GM12878 (cell line): ENCODE measurements around the gene H1-8. TPM values are rescaled to one million over a fixed set of nuclear protein-coding genes. Genes with fewer than 3 reads are reported as not detected.

Source experiments
- ATAC-seq: fragments of 200-7000 bp; cut with Tn5 transposase; 3 replicates; pipeline ENCODE4 v1.9.1; 2020; ENCODE audit warnings: mild to moderate bottlenecking, moderate library complexity
- BruUV-seq: library from RNA; stranded (reverse); fragments of 400-500 nt; replicated peaks from 2 replicates; lab custom pipeline; 2021; lab: Mats Ljungman, UMichigan
- CTCF ChIA-PET: fragments of 300-600 bp; sonication (Branson Sonifier 250); formaldehyde crosslinking; extraction: SDS; loops from one replicate; lab custom pipeline; 2021; ENCODE audit warnings: inconsistent platforms; lab: Yijun Ruan, JAX
- POLR2A ChIA-PET: fragments of 350-600 bp; formaldehyde crosslinking; extraction: SDS; loops from one replicate; lab custom pipeline; 2021; ENCODE audit warnings: inconsistent platforms; lab: Charles Lee
- RAD21 ChIA-PET: fragments of 300-600 bp; sonication (Branson Sonifier 250); formaldehyde crosslinking; loops from one replicate; lab custom pipeline; 2023; ENCODE audit warnings: antibody characterized with exemption; ENCODE audit not compliant: unreplicated experiment; lab: Charles Lee
- SMC1A ChIA-PET: fragments of 300-600 bp; sonication (Branson Sonifier 250); formaldehyde crosslinking; loops from one replicate; lab custom pipeline; 2023; ENCODE audit not compliant: unreplicated experiment, uncharacterized antibody; lab: Charles Lee
- DNase-seq: peaks from one replicate; pipeline ENCODE4 v3.0.0-alpha.2; 2011; ENCODE audit warnings: low read depth, low spot score
- FAIRE-seq: peaks from 3 replicates; lab custom pipeline; 2011; peaks lifted over from hg19 to GRCh38; lab: Jason Lieb, UNC
- H2AFZ ChIP-seq: 2 replicates; pipeline ENCODE4 v1.6.0; 2011; ENCODE audit warnings: low read depth, low read length, control low read depth; ENCODE audit not compliant: control insufficient read depth
- H3K27ac ChIP-seq: 2 replicates; pipeline ENCODE4 v1.5.1; 2011; ENCODE audit warnings: control low read depth; ENCODE audit not compliant: control insufficient read depth, insufficient read depth
- H3K27me3 ChIP-seq, 2 experiments: replicated peaks in 1 of 2; 2 replicates each; pipeline versions ENCODE4 v1.6.0 to v1.6.1; 2011; ENCODE audit warnings: low read length in 1 of 2; ENCODE audit not compliant: control insufficient read depth in 2 of 2, insufficient read depth in 2 of 2
- H3K36me3 ChIP-seq, 2 experiments: 2 replicates each; pipeline ENCODE4 v1.5.1; 2011; ENCODE audit warnings: low read length in 1 of 2; ENCODE audit not compliant: control insufficient read depth in 2 of 2, insufficient read depth in 2 of 2
- H3K4me1 ChIP-seq: 2 replicates; pipeline ENCODE4 v1.6.1; 2011; ENCODE audit warnings: mild to moderate bottlenecking, low read length, moderate library complexity, mixed read lengths; ENCODE audit not compliant: control insufficient read depth, insufficient read depth
- H3K4me2 ChIP-seq: 2 replicates; pipeline ENCODE4 v1.6.0; 2011; ENCODE audit warnings: control low read depth; ENCODE audit not compliant: control insufficient read depth, insufficient read depth
- H3K4me3 ChIP-seq: fragments of 200-600 bp; sonication (generic); 2 replicates; pipeline ENCODE4 v1.5.1; 2016
- H3K79me2 ChIP-seq: 2 replicates; pipeline ENCODE4 v1.6.0; 2011; ENCODE audit warnings: low read length; ENCODE audit not compliant: control insufficient read depth, insufficient read depth
- H3K9ac ChIP-seq: 2 replicates; pipeline ENCODE4 v1.8.0; 2011; ENCODE audit warnings: low read length, control low read depth, mixed read lengths; ENCODE audit not compliant: control insufficient read depth, insufficient read depth
- H3K9me3 ChIP-seq: replicated peaks from 3 replicates; pipeline ENCODE4 v1.5.1; 2011; ENCODE audit warnings: mild to moderate bottlenecking, low read length; ENCODE audit not compliant: control insufficient read depth, insufficient read depth
- H4K20me1 ChIP-seq: 2 replicates; pipeline ENCODE4 v1.6.0; 2011; ENCODE audit not compliant: control insufficient read depth, insufficient read depth
- EP300 ChIP-seq, 2 experiments: fragments of 150-350 bp in 1 of 2; IDR thresholded peaks; 2 replicates each; pipeline ENCODE4 v1.6.1; 2011 to 2012; ENCODE audit warnings: low read depth in 2 of 2, low read length in 2 of 2, borderline replicate concordance in 1 of 2, improper control_type of control experiment in 1 of 2, inconsistent platforms in 1 of 2; ENCODE audit not compliant: control insufficient read depth in 1 of 2
- NR2F1 ChIP-seq: fragments of 450-650 bp; conservative IDR thresholded peaks from 2 replicates; pipeline ENCODE4 v1.6.1; 2017; ENCODE audit warnings: mild to moderate bottlenecking
- RB1 ChIP-seq: fragments of 450-650 bp; formaldehyde crosslinking; IDR thresholded peaks from 2 replicates; pipeline ENCODE4 v1.6.1; 2017; ENCODE audit warnings: mild to moderate bottlenecking, borderline replicate concordance
- SMAD5 ChIP-seq: IDR thresholded peaks from 2 replicates; pipeline ENCODE4 v1.6.1; 2016; ENCODE audit warnings: antibody characterized with exemption, low read depth
- SMARCA5 ChIP-seq: fragments of 450-650 bp; IDR thresholded peaks from 2 replicates; pipeline ENCODE4 v1.6.1; 2017; ENCODE audit warnings: mild to moderate bottlenecking
- SP1 ChIP-seq: IDR thresholded peaks from one replicate; pipeline ENCODE4 v1.6.1; 2011; ENCODE audit warnings: low read depth, low read length
- WGBS: methylation state at CpG from one replicate; pipeline ENCODE4 v1.1.6; 2016; ENCODE audit warnings: low lambda C conversion rate; ENCODE audit not compliant: insufficient replicate concordance, insufficient coverage; ENCODE audit errors: missing lambda C conversion rate; 5-methylcytosine and 5-hydroxymethylcytosine counted together
- in situ Hi-C: fragments of 300-500 bp; cut with MboI; formaldehyde crosslinking; loops from 9 replicates; pipeline ENCODE4 v1.14.3; 2018; ENCODE audit warnings: mixed read lengths
- intact Hi-C: fragments of 100-400 bp; cut with micrococcal nuclease; formaldehyde crosslinking; loops from one replicate; pipeline ENCODE4 v1.14.2; 2022; ENCODE audit not compliant: unreplicated experiment
- polyA plus RNA-seq, 11 experiments: library from polyadenylated mRNA; depleted of rRNA in 4 of 11; unstranded in 6 of 11; stranded (reverse) in 5 of 11; fragments of >200 nt; fragmentation: Nextera tagmentation in 4 of 11; fragmentation: Illumina TruSeq in 1 of 11; extraction: Ambion mirVana in 4 of 11; extraction: Trizol in 1 of 11; gene quantifications; 1 replicate in 1 of 11; 2 replicates in 10 of 11; pipeline versions ENCODE4 v1.2.1 to v1.2.3, GENCODE V29; 2011 to 2016; ENCODE audit warnings: inconsistent platforms in 2 of 11, missing spikeins in 2 of 11, low read depth in 1 of 11
- total RNA-seq, 4 experiments: library from RNA; depleted of rRNA in 3 of 4; stranded (reverse); fragments of >200 nt in 3 of 4; fragmentation: Illumina TruSeq in 1 of 4; extraction: Trizol in 1 of 4; gene quantifications; 2 replicates each; pipeline versions ENCODE4 v1.2.1 to v1.2.3, GENCODE V29; 2013 to 2021
- TF ChIP-seq, protein P1 (sequence below): fragments of 450-650 bp; IDR thresholded peaks from 2 replicates; pipeline ENCODE4 v1.6.1; 2016; ENCODE audit warnings: mild to moderate bottlenecking, moderate library complexity, borderline replicate concordance
- TF ChIP-seq, protein P2 (sequence below): fragments of 450-650 bp; formaldehyde crosslinking; IDR thresholded peaks from 2 replicates; pipeline ENCODE4 v1.4.0; 2020; ENCODE audit warnings: mild to moderate bottlenecking, moderate library complexity
- TF ChIP-seq, protein P3 (sequence below): fragments of 450-650 bp; IDR thresholded peaks from 2 replicates; pipeline ENCODE4 v1.6.1; 2018; ENCODE audit warnings: mild to moderate bottlenecking, low read depth, moderate library complexity; ENCODE audit not compliant: partially characterized antibody
- TF ChIP-seq, protein P4 (sequence below): IDR thresholded peaks from 2 replicates; pipeline ENCODE4 v1.6.1; 2011; ENCODE audit warnings: borderline replicate concordance, low read depth, mild to moderate bottlenecking, moderate library complexity, low read length; ENCODE audit not compliant: insufficient read depth, poor library complexity, severe bottlenecking

Gene H1-8
- total and polyA plus RNA-seq, 10 of the 15 experiments (the other 5 are each of a cell fraction or from before 2014, with no cell fraction given) = not detected

DNA sequence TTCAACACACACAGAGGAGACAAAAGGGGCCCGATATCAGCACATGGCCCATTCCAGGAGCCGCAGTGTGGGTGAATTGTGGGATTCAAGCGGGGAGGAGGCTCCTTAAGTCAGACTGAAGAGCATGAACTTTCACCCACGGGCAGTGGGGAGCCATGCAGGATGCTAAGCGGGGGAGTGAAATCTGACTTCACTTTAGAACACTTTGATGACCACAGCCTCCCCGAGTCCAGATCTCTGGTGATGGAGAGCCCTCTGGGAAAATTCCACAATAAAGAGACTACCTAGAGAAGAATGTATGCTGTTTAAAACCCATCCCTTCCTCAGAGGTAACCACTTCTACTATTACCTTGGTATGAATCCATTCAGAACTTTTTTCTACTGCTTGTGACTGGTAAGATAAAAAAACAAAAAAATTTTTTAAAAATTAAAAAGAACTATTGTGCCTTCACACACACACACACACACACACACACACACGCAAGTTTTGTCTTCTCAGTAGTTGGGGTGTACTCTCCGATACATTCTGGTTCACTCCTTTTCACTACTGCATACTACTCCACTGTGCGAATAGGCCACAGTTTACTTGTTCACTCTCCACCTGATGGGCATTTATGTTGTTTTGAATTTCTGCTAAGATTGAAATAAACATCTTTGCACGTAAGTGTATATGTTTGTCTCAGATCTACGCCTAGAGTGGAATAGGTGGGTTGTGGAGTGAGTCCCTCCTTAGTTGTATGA is 2.0 kb upstream of the H1-8 start:
- no peak overlapping the region for H2AFZ ChIP-seq
- ChIA-PET CTCF (no interaction called here), POLR2A (interaction anchor here (0.8 kb wide), 1 partner anchor 10 kb away, joined by 4 read pairs; no protein-coding TSS in a partner anchor), RAD21 (no interaction called here), SMC1A (no interaction called here)
- H3K9me3 ChIP-seq = no peaks in the 10 kb centered on the region
- no peak overlapping the region for H3K4me3 ChIP-seq
- intact Hi-C loops (no loop called here), in situ Hi-C loops (no loop called here)
- H3K27ac ChIP-seq = no peak overlapping the region
- no peaks in the 10 kb centered on the region for H4K20me1 ChIP-seq
- ATAC-seq (no peak), DNase-seq (no peak), FAIRE-seq (no peak)
- no peak overlapping the region for H3K4me2 ChIP-seq
- no peaks in the 10 kb centered on the region; a peak in 2 of 4 replicates for H3K27me3 ChIP-seq
- no peaks in the 10 kb centered on the region for H3K79me2 ChIP-seq
- H3K9ac ChIP-seq = no peak overlapping the region
- no peaks in the 10 kb centered on the region for H3K4me1 ChIP-seq
- no TSS peak for BruUV-seq
- 63% methylated on average over 11 of the region's 11 CpGs for WGBS
- H3K36me3 ChIP-seq = no peaks in the 10 kb centered on the region
- TF ChIP-seq NR2F1 = no peak
- TF ChIP-seq SP1 = no peak
- TF ChIP-seq SMARCA5 = no peak
- TF ChIP-seq SMAD5 = no peak
- TF ChIP-seq, protein P1, sequence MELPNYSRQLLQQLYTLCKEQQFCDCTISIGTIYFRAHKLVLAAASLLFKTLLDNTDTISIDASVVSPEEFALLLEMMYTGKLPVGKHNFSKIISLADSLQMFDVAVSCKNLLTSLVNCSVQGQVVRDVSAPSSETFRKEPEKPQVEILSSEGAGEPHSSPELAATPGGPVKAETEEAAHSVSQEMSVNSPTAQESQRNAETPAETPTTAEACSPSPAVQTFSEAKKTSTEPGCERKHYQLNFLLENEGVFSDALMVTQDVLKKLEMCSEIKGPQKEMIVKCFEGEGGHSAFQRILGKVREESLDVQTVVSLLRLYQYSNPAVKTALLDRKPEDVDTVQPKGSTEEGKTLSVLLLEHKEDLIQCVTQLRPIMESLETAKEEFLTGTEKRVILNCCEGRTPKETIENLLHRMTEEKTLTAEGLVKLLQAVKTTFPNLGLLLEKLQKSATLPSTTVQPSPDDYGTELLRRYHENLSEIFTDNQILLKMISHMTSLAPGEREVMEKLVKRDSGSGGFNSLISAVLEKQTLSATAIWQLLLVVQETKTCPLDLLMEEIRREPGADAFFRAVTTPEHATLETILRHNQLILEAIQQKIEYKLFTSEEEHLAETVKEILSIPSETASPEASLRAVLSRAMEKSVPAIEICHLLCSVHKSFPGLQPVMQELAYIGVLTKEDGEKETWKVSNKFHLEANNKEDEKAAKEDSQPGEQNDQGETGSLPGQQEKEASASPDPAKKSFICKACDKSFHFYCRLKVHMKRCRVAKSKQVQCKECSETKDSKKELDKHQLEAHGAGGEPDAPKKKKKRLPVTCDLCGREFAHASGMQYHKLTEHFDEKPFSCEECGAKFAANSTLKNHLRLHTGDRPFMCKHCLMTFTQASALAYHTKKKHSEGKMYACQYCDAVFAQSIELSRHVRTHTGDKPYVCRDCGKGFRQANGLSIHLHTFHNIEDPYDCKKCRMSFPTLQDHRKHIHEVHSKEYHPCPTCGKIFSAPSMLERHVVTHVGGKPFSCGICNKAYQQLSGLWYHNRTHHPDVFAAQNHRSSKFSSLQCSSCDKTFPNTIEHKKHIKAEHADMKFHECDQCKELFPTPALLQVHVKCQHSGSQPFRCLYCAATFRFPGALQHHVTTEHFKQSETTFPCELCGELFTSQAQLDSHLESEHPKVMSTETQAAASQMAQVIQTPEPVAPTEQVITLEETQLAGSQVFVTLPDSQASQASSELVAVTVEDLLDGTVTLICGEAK = no peak
- TF ChIP-seq, protein P2, sequence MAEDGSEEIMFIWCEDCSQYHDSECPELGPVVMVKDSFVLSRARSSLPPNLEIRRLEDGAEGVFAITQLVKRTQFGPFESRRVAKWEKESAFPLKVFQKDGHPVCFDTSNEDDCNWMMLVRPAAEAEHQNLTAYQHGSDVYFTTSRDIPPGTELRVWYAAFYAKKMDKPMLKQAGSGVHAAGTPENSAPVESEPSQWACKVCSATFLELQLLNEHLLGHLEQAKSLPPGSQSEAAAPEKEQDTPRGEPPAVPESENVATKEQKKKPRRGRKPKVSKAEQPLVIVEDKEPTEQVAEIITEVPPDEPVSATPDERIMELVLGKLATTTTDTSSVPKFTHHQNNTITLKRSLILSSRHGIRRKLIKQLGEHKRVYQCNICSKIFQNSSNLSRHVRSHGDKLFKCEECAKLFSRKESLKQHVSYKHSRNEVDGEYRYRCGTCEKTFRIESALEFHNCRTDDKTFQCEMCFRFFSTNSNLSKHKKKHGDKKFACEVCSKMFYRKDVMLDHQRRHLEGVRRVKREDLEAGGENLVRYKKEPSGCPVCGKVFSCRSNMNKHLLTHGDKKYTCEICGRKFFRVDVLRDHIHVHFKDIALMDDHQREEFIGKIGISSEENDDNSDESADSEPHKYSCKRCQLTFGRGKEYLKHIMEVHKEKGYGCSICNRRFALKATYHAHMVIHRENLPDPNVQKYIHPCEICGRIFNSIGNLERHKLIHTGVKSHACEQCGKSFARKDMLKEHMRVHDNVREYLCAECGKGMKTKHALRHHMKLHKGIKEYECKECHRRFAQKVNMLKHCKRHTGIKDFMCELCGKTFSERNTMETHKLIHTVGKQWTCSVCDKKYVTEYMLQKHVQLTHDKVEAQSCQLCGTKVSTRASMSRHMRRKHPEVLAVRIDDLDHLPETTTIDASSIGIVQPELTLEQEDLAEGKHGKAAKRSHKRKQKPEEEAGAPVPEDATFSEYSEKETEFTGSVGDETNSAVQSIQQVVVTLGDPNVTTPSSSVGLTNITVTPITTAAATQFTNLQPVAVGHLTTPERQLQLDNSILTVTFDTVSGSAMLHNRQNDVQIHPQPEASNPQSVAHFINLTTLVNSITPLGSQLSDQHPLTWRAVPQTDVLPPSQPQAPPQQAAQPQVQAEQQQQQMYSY = no peak
- no peak for TF ChIP-seq RB1
- TF ChIP-seq, protein P3, sequence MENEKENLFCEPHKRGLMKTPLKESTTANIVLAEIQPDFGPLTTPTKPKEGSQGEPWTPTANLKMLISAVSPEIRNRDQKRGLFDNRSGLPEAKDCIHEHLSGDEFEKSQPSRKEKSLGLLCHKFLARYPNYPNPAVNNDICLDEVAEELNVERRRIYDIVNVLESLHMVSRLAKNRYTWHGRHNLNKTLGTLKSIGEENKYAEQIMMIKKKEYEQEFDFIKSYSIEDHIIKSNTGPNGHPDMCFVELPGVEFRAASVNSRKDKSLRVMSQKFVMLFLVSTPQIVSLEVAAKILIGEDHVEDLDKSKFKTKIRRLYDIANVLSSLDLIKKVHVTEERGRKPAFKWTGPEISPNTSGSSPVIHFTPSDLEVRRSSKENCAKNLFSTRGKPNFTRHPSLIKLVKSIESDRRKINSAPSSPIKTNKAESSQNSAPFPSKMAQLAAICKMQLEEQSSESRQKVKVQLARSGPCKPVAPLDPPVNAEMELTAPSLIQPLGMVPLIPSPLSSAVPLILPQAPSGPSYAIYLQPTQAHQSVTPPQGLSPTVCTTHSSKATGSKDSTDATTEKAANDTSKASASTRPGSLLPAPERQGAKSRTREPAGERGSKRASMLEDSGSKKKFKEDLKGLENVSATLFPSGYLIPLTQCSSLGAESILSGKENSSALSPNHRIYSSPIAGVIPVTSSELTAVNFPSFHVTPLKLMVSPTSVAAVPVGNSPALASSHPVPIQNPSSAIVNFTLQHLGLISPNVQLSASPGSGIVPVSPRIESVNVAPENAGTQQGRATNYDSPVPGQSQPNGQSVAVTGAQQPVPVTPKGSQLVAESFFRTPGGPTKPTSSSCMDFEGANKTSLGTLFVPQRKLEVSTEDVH = no peak
- TF ChIP-seq, protein P4, sequence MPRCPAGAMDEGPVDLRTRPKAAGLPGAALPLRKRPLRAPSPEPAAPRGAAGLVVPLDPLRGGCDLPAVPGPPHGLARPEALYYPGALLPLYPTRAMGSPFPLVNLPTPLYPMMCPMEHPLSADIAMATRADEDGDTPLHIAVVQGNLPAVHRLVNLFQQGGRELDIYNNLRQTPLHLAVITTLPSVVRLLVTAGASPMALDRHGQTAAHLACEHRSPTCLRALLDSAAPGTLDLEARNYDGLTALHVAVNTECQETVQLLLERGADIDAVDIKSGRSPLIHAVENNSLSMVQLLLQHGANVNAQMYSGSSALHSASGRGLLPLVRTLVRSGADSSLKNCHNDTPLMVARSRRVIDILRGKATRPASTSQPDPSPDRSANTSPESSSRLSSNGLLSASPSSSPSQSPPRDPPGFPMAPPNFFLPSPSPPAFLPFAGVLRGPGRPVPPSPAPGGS = no peak
- TF ChIP-seq EP300 (IDR thresholded peaks at IDR 0.05; ENCODE audit: borderline replicate concordance in 1 of 2, control insufficient read depth in 1 of 2, low read depth in 2 of 2, low read length in 2 of 2) = no peak
